Measurements from ENCODE around the gene MEAF6.
"Not testable (repeated sequence)": the region's sequence is repeated elsewhere in the genome, so short reads cannot be mapped to it uniquely, and the experiment has no call there.

The MEAF6 gene

DNA sequence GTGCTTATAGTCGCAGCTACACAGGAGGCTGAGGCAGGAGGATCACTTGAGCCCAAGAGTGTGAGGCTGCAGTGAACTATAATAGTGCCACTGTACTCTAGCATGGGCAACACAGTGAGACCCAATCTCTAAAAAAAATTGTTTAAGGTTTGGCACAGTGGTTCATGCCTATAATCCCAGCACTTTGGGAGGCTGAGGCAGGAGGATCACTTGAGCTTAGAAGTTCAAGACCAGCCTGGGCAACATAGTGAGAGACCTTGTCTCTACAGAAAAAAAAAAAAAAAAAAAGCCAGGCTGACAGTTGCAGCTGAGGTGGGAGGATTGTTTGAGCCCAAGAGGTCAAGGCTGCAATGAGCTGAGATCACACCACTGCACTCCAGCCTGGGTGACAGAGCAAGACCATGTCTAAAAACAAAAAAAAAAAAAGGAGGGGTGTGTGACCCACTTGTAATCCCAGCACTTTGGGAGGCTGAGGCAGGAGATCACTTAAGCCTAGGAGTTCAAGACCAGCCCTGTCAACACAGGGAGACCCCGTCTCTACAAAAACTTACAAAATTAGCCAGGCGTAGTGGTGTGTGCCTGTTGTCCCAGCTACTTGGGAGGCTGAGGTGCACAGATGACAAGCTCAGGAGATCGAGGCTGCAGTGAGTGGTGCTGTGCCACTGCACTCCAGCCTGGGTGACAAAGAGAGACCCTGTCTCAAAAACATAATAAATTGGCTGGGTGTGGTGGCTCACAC, 18.0 kb upstream of the MEAF6 start:
- in situ Hi-C loops (cut with MboI; ENCODE audit: low sequenced_read_pairs) = not testable (repeated sequence)

DNA sequence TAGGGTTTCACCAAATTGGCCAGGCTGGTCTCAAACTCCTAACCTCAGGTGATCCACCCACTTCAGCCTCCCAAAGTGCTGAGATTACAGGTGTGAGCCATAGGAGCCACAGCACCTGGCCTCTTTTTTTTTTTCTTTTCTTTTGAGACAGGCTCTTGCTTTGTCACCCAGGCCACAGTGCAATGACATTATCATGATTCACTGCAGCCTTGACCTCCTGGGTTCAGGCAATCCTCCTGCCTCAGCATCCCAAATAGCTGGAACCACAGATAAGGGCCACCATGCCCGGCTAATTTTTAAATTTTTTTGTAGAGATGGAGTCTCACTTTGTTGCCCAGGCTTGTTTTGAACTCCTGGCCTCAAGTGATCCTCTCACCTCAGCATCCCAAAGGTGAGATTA, 15.3 kb upstream of the MEAF6 start:
- in situ Hi-C loops (cut with MboI; ENCODE audit: low sequenced_read_pairs) = not testable (repeated sequence)

DNA sequence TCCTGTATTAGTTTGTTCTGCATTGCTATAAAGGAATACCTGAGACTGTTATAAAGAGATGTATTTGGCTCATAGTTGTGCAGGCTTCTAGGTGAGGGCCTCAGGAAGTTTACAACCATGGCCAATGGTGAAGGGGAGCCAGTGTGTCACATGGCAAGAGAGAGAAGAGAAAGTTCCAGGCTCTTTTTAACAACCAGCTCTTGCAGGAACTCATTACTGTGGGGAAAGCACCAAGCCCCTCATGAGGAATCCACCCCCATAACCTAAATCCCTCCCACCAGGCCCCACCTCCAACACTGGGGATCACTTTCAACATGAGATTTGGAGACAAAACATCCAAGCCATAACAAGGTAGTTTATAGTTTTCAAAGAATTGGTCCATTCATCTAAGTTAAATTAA, 5.0 kb upstream of the MEAF6 start:
- in situ Hi-C loops (cut with MboI; ENCODE audit: low sequenced_read_pairs) = no loop called here

DNA sequence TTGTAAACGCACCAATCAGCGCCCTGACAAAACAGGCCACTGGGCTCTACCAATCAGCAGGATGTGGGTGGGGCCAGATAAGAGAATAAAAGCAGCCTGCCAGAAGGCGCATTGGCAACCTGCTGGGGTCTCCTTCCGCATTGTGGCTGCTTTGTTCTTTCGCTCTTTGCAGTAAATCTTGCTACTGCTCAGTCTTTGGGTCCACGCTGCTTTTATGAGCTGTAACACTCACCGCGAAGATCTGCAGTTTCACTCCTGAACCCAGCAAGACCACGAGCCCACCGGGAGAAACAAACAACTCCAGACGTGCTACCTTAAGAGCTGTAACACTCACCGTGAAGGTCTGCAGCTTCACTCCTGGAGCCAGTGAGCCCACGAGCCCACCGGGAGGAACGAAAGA, 4.4 kb upstream of the MEAF6 start:
- in situ Hi-C loops (cut with MboI; ENCODE audit: low sequenced_read_pairs) = not testable (repeated sequence)

DNA sequence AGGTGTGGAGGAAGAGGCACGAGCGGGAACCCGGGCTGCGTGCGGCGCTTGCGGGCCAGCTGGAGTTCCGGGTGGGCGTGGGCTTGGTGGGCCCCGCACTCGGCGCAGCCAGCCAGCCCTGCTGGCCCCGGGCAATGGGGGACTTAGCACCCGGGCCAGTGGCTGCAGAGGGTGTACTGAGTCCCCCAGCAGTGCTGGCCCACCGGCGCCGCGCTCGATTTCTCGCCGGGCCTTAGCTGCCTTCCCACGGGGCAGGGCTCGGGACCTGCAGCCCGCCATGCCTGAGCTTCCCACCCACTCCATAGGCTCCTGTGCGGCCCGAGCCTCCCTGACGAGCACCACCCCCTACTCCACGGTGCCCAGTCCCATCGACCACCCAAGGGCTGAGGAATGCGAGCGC, 3.7 kb upstream of the MEAF6 start:
- in situ Hi-C loops (cut with MboI; ENCODE audit: low sequenced_read_pairs) = not testable (repeated sequence)

DNA sequence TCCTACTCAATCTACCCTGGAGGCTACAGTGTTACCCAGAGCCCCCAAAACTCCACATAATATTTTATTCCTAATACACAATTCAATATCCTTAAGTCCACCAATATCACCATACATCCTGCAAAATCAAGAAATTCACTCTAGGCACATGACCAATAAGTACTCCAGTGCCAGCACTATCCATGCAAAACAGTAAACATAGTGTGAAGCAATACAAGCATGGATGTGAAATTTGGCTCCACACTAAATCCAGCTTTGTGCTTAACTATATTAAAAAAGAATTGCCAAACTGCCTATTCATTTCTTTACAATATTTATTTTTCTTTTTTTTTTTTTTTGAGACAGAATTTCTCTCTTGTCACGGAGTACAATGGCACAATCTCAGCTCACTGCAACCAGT, 3.0 kb upstream of the MEAF6 start:
- in situ Hi-C loops (cut with MboI; ENCODE audit: low sequenced_read_pairs) = no loop called here

DNA sequence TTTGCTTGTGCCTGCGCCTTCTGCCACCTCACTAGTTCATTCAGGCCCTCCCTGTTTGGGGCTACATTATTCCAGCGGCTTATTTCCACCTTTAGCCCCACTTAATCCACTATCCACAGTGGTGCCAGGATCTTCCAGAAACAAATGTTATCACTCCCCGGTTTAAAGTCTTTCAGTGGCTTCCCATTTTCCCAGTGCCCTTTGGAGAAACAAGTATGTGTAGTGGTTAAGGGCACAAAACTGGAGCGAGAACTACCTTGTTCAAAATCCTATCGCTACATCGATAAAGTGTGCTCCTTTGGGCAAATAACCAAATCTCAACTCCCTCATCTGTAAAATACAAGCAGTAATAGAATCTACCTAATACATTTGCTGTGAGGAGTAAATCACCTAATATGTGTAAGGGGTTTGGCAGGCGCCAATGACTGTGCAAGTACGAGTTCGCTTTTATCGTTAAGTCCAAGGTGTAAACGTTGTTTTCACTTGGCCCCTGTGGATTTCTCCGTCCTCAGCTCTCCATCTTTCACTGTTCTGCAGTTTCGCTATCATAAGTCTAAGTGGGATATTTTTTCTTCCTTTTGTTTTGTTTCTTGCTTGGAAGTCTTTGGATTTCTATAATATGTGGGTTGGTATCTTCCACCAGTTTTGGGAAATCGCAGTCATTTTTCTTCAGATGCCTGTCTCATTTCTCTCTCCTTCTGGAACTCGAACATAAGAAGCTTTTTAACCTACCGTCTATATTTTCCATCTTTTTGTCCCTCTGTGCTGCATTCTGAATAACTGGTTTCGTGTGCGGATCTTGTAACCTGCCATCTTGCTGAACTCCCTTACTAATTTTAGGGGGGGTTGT, 844 bp upstream of the MEAF6 start:
- in situ Hi-C loops (cut with MboI; ENCODE audit: low sequenced_read_pairs) = no loop called here

DNA sequence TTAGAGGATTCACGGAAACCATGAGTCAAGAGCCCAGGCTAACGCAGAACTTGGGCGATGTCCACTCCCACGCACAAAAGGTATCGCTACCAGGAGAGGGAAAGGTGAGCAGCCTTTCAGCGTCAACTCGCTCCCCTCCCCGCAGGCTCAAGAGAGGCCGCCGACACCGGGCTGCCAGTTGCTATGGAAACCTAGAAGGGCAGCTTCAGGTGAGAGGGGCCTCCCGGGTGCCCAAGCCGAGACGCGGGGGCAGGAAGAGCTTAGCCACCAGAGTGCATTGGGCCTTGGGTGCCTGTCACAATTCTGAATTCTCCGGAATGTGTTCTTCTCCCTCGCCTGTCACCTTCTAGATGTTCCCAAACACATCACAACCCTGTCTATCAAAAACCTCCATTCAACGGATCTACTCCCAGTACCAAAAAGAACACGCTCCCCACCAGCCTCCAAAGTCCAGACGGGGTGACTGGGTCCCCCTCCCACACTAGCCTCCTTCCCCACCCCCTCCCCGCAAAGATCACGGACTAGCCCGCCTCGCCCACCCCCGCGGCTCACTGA, 694 bp downstream of the MEAF6 start:
- in situ Hi-C loops (cut with MboI; ENCODE audit: low sequenced_read_pairs) = no loop called here

DNA sequence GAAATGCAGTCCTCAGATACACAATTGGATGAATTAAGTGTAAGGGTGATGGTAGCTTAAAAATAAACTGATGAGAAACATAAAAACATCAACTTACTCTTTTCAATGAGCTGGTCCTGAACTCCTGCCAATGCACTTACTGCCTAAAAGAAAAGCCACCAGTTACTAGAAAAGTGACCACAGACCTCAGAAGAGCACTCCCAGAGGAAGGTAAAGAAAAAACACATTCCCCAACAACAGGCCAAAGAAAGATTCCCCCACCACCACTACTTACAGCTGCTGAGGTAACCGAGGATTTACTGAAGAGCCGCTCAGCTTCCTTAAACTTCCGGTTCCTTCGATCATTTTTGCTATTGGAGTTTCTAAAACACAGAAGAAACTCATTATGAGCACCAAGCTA, 5.4 kb downstream of the MEAF6 start:
- in situ Hi-C loops (cut with MboI; ENCODE audit: low sequenced_read_pairs) = no loop called here

DNA sequence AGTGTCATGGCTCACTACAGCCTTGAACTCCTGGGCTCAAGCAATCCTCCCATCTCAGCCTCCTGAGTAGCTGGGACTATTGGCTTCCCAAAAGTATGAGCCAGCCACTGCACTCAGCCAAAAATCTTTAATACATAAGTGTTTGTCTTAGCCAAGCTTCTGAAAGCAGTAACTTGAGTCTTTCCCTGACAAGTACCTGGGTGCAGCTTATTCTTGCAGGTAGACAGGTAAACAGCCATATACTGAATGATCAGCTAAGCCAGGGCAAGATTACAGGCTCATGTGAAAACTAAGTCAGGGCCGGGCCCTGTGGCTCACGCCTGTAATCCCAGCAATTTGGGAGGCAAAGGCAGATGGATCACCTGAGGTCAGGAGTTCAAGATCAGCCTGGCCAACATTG, 7.8 kb downstream of the MEAF6 start:
- in situ Hi-C loops (cut with MboI; ENCODE audit: low sequenced_read_pairs) = no loop called here

DNA sequence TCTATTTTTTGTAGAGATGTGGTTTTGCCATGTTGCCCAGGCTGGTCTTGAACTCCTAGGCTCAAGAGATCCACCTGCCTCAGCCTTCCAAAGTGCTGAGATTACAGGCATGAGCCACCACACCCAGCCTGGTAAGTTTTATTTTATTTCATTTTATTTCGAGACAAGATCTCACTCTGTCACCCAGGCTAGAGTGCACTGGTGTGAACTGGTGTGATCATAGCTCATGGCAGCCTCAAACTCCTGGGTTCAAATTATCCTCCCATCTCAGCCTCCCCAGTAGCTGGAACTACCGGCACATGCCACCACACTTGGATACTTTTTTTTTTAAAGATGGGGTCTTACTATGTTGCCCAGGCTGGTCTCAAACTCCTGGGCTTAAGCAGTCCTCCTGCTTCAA, 11.8 kb downstream of the MEAF6 start:
- in situ Hi-C loops (cut with MboI; ENCODE audit: low sequenced_read_pairs) = not testable (repeated sequence)

DNA sequence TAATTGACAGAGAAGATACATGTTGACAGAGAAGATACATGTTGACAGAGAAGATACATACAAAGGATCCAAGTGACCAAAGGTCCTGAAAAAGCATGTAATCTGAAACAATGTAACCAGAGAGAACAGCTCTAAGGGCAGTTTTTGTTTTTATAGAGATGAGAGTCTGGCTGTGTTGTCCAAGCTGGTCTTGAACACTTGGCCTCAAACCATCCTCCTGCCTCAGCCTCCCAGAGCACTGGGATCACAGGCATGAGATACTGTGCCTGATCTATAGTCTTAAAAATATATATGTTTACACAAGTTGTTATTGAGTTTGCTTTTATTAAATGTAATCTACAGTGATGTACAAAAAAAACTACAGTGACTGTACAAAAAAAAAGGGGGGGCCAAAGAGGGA, 12.5 kb downstream of the MEAF6 start:
- in situ Hi-C loops (cut with MboI; ENCODE audit: low sequenced_read_pairs) = no loop called here

DNA sequence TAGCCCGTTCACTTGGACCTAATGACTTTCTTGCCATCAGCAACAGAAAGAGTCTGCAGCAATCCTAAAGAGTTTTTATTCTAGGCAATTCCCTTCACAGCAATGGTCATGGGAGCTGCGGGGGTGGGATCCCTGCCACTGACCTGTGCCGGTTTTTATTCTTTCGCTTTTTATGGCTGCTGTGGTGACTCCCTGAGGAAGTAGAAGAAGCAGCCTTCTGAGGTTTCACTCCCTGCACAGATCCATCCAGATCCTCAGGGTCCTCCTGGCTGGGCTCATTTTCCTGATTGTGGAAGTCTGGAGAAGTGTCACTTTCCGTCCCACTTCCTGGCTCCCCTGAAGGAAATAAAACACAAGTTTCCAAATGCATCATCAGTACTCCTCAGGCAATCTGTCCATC, 12.9 kb downstream of the MEAF6 start:
- in situ Hi-C loops (cut with MboI; ENCODE audit: low sequenced_read_pairs) = no loop called here

DNA sequence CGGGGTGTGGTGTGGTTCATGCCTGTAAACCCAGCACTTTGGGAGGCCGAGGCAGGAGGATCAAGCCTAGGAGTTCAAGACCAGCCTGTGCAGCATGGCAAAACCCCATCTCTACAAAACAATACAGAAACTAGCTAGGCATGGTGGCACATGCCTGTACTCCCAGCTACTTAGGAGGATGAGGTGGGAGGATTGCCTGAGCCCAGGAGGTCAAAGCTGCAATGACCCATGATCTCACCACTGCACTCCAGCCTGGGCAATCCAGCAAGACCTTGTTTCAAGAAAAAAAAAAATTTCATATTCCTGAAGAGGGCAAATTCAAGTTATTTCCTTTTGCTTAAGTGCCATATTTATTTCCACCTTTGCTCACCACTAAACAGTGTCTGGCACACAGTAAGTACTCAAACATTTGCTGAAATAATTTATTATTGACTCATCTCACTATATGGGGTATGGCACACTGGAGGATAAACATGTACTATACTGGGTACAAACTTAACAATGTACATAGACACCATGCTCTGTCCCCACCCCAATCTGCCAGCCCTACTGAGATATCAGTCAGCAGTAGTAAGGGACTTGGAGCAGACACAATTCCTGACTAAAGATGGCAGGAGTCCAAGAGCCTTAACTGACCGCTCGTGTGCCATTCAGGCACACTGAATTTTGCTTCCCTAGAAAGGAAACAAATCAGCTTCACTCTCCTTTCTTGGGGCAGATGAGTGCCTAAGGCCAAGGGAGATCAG, 15.5 kb downstream of the MEAF6 start:
- in situ Hi-C loops (cut with MboI; ENCODE audit: low sequenced_read_pairs) = no loop called here

DNA sequence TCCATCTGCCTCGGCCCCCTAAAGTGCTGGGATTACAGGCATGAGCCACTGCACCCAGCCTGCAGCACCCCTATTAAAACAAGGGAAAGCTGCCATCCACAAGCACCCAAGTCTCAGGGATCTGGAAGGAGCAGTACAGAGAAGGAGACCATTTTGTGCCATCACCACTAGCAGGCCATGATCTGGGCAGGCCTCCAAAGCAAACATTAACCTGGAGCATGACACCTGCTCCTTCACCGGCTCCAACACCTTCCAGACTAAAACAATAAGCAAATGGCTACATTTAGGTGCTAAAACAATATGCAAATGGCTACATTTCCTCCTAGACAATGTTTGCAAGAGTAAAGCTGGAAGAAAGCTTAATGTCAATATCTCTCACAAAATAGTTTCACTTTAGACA, 16.7 kb downstream of the MEAF6 start:
- in situ Hi-C loops (cut with MboI; ENCODE audit: low sequenced_read_pairs) = no loop called here

DNA sequence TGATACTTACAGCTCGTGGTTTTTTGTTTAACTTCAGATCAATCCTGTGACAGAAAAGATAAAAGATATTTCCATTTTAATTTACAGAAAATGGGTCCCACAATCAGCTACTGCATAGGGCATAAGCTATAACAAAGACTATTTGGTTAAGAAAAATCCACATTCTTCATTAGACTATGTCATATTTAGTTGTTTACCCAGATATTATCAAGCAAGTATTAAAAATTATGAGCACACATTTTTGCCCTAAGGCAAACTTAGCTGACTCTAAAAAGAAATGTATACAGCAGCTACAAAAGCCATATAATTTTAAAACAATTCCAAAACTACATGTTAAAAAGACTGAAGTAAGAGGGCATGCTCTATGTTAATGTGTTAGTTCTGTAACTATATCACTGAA, 18.7 kb downstream of the MEAF6 start:
- in situ Hi-C loops (cut with MboI; ENCODE audit: low sequenced_read_pairs) = no loop called here

DNA sequence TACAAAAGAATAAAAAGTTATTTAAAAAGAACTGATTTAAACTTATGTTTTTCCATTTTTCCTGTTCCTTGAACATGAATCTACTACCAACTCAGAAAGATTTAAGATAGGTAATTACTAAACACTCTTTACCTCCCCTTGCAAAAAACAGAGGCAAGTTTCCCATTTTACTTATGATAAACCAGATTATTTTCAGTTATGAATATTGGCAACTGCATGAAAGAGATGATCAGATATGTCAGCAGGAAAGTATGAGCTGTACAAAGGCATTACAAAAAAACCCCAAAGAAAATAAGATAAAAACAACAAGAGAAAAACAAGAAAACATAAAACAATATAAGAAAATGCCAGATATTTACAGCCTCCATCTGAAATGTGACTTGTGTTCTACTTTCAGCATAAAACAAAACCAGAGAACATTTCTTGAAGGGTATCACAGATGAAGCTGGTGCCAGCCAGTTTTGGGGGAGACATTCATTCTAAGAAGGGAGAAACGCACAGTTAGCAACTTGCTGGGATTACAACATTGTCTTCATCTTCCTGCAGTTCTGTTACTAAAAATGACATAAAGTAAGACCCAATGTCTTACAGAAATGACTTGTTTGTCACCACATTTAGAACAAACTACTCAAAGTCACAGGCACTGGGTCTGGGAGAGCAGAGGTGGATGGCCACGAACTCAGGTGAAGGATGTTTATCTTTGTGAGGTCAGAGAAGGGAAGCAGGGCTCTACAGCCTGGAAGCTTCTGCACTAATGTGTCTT, 21.0 kb downstream of the MEAF6 start:
- in situ Hi-C loops (cut with MboI; ENCODE audit: low sequenced_read_pairs) = no loop called here

DNA sequence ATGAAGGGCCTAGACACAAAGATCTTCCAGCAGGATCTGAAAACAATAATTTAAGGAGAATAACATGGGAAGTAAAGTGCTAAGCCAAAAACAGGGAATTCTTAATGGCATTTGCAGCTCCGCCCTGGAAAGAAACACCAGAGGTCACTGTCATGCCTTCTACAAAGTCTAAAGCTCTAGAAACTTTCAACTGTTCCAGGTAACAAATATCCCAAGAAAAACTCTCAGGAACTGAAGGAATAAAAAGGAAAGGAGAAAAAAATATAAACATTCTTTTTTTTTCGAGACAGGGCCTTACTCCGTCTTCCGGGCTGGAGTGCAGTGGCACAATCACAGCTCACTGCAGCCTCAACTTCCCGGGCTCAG, 27.0 kb downstream of the MEAF6 start:
- in situ Hi-C loops (cut with MboI; ENCODE audit: low sequenced_read_pairs) = no loop called here

DNA sequence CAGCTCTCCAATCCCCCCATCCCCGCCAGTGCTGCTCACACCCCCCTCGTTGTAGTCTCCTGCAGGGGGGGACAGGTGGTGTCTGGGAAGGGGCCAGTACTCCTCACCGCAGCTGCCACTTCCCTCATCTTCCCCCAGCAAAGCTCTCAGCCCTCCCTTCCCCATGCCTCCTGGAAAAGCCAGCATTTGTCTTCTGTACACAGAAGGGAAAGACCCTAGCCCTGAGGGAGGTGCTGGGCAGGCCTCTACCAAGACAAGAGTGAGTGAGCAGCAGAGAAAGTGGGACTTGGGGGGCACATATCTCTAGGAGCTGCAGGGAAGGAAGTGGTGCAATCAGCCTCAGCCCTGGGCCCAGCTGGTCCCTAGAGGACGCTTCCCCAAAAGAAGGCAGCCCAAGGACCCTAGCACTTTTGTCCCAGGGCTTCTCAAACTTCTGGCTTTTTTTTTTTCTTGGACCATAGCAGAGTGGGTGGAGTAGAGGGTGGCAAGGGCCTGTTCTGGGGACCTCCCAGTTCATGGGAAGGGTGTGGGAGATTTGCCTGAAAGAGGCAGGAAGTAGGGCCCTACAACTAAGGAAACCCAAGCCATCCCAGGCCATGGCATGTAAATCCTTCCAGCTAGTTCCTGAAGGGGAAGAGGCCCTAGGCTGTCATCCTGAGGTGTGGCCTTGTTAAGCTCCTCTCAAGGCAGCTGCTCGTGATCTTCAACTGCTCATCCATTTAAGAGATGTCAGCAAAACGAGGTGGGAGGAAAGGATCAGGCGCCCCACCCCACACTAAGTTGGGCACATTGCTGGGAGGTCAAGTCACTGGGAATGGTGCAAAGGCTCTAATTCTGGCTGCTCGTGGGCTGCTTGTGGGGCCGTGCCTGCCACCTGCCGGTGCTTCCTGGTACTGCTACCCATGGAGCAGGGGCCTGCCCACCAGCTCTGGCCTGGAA, 27.6 kb downstream of the MEAF6 start:
- in situ Hi-C loops (cut with MboI; ENCODE audit: low sequenced_read_pairs) = no loop called here

Data from hTERT RPE-1 (cell line).